ENCODE measurements around the gene CSF3R. TPM values are rescaled to one million over a fixed set of nuclear protein-coding genes. Genes with fewer than 3 reads are reported as not detected.

Gene CSF3R
- polyA plus RNA-seq, 3 donors: 270 to 1,537 (median 447) TPM

- Histone ChIP-seq H3K4me1 (ENCODE audit: control insufficient read depth in 1 of 2, insufficient read depth in 2 of 2, low read length in 2 of 2) (peaks cover 14 to 15% of the 10 kb centered on the region in 2 donors), H3K4me2 (replicated peaks; ENCODE audit: extremely low read depth, low read length, poor library complexity, severe bottlenecking) (no peak overlapping the region), H3K27ac (ENCODE audit: low read depth in 1 of 2, low read length in 2 of 2) (no peak overlapping the region), H4K20me1 (ENCODE audit: insufficient read depth, low read length) (no peaks in the 10 kb centered on the region), H2AFZ (ENCODE audit: insufficient read depth, low read depth, low read length, poor library complexity, severe bottlenecking) (no peak overlapping the region), H3K4me3 (replicated peaks in 1 of 3; ENCODE audit: low read depth in 2 of 3, low read length in 3 of 3) (no peak overlapping the region), H3K9ac (ENCODE audit: insufficient read depth, low read length, poor library complexity, severe bottlenecking) (no peak overlapping the region), H3K36me3 (replicated peaks in 1 of 2; ENCODE audit: control insufficient read depth in 1 of 2, insufficient read depth in 2 of 2, low read length in 2 of 2) (no peaks in the 10 kb centered on the region), H3K79me2 (ENCODE audit: insufficient read depth, low read length) (no peaks in the 10 kb centered on the region), H3K9me3 (replicated peaks in 1 of 2; ENCODE audit: control insufficient read depth in 1 of 2, insufficient read depth in 1 of 2, low read length in 2 of 2) (no peaks in the 10 kb centered on the region), H3K27me3 (ENCODE audit: control insufficient read depth in 2 of 2, insufficient read depth in 2 of 2, low read length in 2 of 2) (no peaks in the 10 kb centered on the region)
- no peaks in the 10 kb centered on the region for H3K36me3 Mint-ChIP-seq
- peaks cover 0 to 1% (median 1%) of the 10 kb centered on the region in 3 donors for H3K27me3 Mint-ChIP-seq (ENCODE audit: low read depth in 3 of 3)
- DNase-seq: no peak
- H3K4me3 Mint-ChIP-seq: no peak overlapping the region
- no peak overlapping the region for H3K27ac Mint-ChIP-seq
- no CpG with 5 or more reads among the region's 3 CpGs for WGBS (ENCODE audit: insufficient coverage)
- peaks cover 16% of the 10 kb centered on the region for H3K4me1 Mint-ChIP-seq
- intact Hi-C loops (cut with micrococcal nuclease): no loop called here
- no peaks in the 10 kb centered on the region for H3K9me3 Mint-ChIP-seq
- TF ChIP-seq CTCF (IDR thresholded peaks at IDR 0.05): no peak
Measured at GRCh38 chr1:36442337-36442736, 40.4 kb downstream of the CSF3R start.

GRCh38 chr1:36440646-36441045 lies 42.1 kb downstream of the CSF3R start:
- H4K20me1 ChIP-seq (ENCODE audit: insufficient read depth, low read length): no peaks in the 10 kb centered on the region
- H3K9me3 ChIP-seq (replicated peaks in 1 of 2; ENCODE audit: control insufficient read depth in 1 of 2, insufficient read depth in 1 of 2, low read length in 2 of 2): no peaks in the 10 kb centered on the region
- no peak for TF ChIP-seq CTCF (IDR thresholded peaks at IDR 0.05)
- intact Hi-C loops (cut with micrococcal nuclease): no loop called here
- no peaks in the 10 kb centered on the region for H3K9me3 Mint-ChIP-seq
- H3K79me2 ChIP-seq (ENCODE audit: insufficient read depth, low read length): no peaks in the 10 kb centered on the region
- H3K27me3 ChIP-seq (ENCODE audit: control insufficient read depth in 2 of 2, insufficient read depth in 2 of 2, low read length in 2 of 2): no peaks in the 10 kb centered on the region
- DNase-seq: no peak
- 90% methylated on average over 2 of the region's 3 CpGs for WGBS (ENCODE audit: insufficient coverage)
- H3K27ac Mint-ChIP-seq: no peak overlapping the region
- H3K4me3 Mint-ChIP-seq: no peak overlapping the region
- no peaks in the 10 kb centered on the region for H3K4me1 ChIP-seq (ENCODE audit: control insufficient read depth in 1 of 2, insufficient read depth in 2 of 2, low read length in 2 of 2)
- H3K4me2 ChIP-seq (replicated peaks; ENCODE audit: extremely low read depth, low read length, poor library complexity, severe bottlenecking): no peak overlapping the region
- no peak overlapping the region for H3K27ac ChIP-seq (ENCODE audit: low read depth in 1 of 2, low read length in 2 of 2)
- H3K27me3 Mint-ChIP-seq (ENCODE audit: low read depth in 3 of 3): peaks cover 0 to 1% (median 1%) of the 10 kb centered on the region in 3 donors
- no peak overlapping the region for H3K9ac ChIP-seq (ENCODE audit: insufficient read depth, low read length, poor library complexity, severe bottlenecking)
- H3K4me1 Mint-ChIP-seq: peaks cover 3% of the 10 kb centered on the region
- no peaks in the 10 kb centered on the region for H3K36me3 ChIP-seq (replicated peaks in 1 of 2; ENCODE audit: control insufficient read depth in 1 of 2, insufficient read depth in 2 of 2, low read length in 2 of 2)
- no peak overlapping the region for H3K4me3 ChIP-seq (replicated peaks in 1 of 3; ENCODE audit: low read depth in 2 of 3, low read length in 3 of 3)
- H2AFZ ChIP-seq (ENCODE audit: insufficient read depth, low read depth, low read length, poor library complexity, severe bottlenecking): no peak overlapping the region
- H3K36me3 Mint-ChIP-seq: no peaks in the 10 kb centered on the region
